ENCODE results near the gene PNLIPRP3.

- no peak for TF ChIP-seq CTCF (IDR thresholded peaks at IDR 0.05; ENCODE audit: insufficient read depth, low read depth, low read length)
- TF ChIP-seq EZH2 (IDR thresholded peaks at IDR 0.05; ENCODE audit: insufficient read depth, low read length), result no peak
These were observed 32.2 kb upstream of the PNLIPRP3 start for GRCh38 chr10:116395223-116395985.

All from astrocyte (in vitro differentiated cells and primary cell).